NK-92 (cell line): ENCODE data around the gene C2.

Experiments
- DNase-seq: peaks from one replicate; lab custom pipeline; 2025; ENCODE audit not compliant: unreplicated experiment; lab: John Stamatoyannopoulos, UW

The C2 gene

DNA sequence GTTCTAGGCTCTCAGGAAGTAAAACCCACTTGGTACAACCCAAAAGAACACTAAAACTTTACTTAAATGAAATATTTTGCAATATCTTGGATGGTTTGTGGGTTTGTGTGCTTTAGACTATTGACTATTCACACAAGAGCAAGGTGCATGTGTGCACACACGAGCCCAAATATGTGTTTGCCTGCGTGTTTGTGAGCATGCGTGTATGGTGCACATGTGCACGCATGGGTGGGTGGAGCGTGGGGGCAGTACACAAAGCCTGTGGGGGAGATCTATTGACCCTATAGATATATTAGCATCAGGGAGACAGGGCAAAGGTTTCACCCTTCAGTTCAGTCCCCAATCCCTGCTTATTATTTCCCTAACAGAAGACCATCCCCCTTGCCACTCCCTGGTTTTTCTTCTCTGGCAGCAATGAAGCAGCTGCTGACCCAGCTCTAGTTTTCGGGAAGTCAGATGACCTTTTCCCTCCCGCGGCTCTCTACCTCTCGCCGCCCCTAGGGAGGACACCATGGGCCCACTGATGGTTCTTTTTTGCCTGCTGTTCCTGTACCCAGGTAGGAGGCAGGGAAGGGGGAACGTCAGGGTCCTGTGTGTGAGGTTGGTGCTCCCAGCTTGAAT, at the start of gene C2:
Gene C2 (plus strand): TSS at position 476 of the 621 bp plus-strand sequence. CDS start 36 bp downstream, at position 512.
- DNase-seq: no peak

GRCh38 chr6:31878222-31878621, 49.3 kb upstream of the C2 start:
- no peak for DNase-seq

GRCh38 chr6:31878726-31879125, 48.8 kb upstream of the C2 start, which contains the start of gene SLC44A4:
Gene SLC44A4 (minus strand): TSS chr6:31878997. CDS start chr6:31878980, 17 bp downstream.
- no peak for DNase-seq

DNA sequence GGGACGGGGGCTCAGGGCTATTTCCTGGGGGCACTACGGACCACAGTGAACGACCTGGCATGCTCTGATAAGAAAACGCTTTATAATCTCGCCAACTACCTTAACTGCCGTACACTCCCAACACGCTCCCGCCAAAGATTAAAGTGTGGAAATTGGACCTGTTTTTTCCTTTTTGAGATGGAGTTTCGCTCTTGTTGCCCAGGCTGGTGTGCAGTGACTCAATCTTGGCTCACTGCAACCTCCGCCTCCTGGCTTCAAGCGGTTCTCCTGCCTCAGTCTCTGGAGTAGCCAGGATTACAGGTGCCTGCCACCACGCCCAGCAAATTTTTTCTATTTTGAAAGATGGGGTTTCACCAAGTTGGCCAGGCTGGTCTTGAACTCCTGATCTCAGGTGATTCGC, 48.4 kb upstream of the C2 start:
- DNase-seq: no peak

DNA sequence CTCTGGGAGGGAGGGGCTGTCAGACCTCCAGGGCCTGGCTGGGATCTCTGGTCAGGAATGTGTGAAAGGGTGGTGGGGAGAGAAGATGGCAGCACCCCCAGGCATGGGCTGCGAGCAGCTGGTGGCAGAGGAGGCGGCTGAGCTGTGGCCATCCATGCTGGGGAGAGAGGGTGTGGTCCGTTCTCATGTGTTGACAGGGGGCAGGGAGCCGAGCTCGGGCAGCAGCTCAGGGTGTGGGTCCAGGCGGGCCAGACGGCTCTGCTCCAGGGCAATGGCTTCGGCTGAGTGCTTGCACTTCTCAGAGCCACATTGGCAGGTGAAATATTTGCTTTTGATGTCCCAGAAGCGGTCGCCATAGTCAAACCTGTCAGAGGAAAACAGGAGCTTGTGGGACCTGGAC, 47.6 kb upstream of the C2 start:
- DNase-seq: no peak

DNA sequence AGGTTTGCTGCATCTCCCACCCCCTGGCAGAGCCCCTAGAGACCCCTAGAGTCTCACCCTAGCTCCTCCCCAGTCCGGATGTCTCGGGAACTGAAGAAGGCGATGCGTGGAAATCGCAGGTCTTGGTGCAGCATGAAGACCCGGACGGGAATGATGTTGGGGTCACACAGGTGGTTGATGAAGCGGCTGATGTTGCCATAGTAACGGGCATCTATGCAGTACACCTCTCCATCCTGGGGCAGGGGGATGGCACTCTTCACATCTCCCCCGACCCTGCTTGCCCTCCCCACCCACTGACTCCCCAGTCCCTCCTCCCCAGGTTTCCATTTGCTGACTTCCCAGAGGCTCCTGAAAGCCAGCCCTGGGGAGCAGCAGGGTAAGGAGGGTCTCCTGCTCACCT, 46.9 kb upstream of the C2 start:
- no peak for DNase-seq

DNA sequence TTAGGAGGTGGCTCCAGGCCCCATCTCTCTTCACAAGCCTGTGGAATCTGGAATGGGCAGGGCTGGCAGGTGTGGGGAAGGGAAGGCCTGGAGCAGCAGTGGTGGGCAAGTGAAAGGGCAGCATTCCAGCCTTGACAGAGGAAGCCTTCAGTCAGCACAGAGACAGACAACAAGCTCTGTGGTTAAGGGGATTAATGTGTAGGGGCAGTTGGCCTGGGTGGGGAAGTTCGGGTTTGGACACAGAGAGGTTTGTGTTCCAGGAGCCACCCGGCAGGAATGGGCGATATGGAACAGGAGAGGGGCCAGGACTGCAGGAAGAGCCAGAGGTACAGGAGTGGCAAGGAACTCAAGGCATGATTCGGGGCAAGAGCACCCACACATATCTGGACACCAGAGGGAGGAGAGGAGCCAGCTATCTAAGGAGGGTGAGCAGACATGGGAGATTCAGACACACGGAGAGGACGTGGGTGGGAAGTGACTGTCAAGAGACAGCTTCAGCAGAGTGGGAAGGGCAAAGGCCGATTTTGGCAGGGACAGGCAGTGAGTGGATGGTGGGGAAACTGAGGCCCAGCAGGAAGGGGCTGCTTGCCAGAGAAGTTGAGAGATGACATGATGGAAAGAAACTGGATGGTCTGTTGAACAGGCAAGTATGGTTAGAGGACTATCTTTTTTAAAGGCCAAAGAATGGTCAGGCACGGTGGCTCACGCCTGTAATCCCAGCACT, 46.2 kb upstream of the C2 start:
- DNase-seq: no peak

GRCh38 chr6:31882344-31882743, 45.2 kb upstream of the C2 start:
- DNase-seq: no peak

- no peak for DNase-seq
These were observed 43.8 kb upstream of the C2 start for GRCh38 chr6:31883676-31884075.

- no peak for DNase-seq
These were observed 42.9 kb upstream of the C2 start for GRCh38 chr6:31884528-31885035.

- no peak for DNase-seq
These were observed 41.0 kb upstream of the C2 start for GRCh38 chr6:31886541-31886991.

DNA sequence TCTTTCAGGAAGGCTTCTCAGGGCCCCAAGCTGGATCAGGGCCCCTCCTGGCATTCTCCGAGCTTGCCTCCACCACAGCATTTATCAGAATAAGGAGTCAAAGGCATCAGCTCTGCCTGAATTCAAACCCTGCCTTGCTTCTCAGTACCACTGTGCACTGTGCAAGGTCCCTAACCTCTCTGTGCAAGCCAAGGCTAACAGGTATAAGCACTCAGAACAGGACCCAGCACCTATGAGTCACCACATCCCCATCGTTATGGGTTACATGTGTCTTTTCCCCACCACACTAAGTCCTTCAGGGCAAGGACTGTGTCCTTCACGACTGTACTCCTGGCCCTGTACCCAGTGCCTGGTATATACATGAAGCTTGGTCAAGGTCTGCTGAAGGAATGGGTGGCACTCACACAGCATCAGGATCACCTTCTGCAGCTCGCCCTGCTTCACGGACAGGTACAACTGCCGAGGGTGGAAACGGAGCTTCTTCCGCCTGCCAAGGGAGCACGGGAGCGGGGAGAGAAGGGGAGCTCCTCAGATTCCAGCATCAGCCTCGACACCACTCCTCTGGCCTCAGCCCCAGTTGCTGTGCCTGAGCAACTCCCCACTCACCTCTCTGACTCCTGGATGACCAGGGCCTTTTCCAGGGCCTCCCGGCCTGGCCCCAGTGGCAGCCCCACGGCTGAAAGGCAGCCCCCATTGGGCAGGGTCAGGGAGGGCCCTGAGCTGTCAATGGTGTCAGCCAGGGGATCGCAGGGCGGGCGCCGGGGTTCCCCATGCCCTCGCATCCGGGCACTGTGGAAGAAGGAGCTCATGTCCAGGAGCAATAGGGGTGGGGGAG, 40.1 kb upstream of the C2 start:
- no peak for DNase-seq

- no peak for DNase-seq
These were observed 39.0 kb upstream of the C2 start for GRCh38 chr6:31888276-31889258.

- DNase-seq: no peak
These were observed 38.1 kb upstream of the C2 start for GRCh38 chr6:31889331-31889972.

GRCh38 chr6:31892821-31893220, 34.7 kb upstream of the C2 start:
- DNase-seq: no peak

DNA sequence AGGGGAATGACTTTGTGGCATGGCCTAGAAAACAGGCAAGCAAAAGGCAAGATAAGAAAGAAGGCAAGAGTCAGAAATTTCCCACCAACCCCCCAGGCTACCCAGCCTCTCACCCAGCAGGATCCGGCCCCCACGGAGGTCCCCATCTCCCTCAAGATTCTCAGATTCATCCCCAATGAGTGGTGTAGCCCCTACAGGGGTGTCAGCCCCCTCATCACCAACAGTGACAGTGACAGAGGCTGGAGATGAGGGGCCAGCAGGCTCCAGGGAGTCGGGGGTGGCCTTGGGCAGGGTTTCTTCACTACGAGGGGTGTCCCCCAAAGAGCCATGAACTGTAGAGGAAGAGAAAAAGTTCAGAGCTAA, 31.0 kb upstream of the C2 start:
- no peak for DNase-seq

DNA sequence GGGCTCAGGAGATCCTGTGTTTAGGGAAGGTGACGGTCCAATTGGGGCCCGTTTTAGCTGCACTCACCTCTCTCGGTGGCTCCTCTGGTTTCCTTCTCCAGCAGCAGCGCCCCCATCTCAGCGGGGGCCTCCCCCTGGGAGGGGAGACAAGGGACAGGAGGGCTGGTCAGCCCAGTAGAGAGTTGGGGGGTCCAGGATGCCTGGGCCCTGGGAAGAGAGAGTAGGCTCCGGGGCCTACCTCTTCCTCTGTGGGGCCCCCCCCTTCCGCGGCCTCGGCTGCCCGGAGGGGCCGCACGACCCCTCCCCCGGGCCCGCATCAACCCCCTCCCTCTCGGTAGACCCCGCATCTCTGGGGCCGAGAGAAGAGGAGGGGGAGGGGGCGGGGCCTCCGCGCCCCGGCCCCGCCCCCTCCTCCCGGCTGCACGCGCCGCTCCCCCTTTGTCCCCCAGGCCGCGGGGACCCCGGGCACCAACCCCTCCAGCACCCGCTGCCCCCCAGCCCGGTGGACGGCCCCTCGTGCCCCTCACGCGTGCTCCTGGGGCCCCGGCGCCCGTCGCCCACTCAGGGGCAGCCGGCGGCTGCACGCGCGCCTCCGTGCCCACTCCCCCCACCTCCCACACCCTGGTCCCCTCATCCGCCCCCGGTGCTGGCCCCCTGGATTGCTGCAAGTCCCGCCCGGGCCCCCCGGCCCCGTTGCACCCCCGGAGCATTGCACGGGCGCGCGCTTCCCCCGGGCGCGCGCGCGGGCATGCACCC, 30.5 kb upstream of the C2 start:
- DNase-seq: no peak

- no peak for DNase-seq
These were observed 29.7 kb upstream of the C2 start, which contains the start of gene EHMT2 for GRCh38 chr6:31897612-31898382. Gene EHMT2 (minus strand): TSS chr6:31897698. CDS start chr6:31897677, 21 bp downstream.
